Measurements from ENCODE around the gene COX7A2. TPM values are rescaled to one million over a fixed set of nuclear protein-coding genes. Genes with fewer than 3 reads are reported as not detected.

Gene COX7A2
- polyA plus RNA-seq, 3 donors = 276 to 297 (median 291) TPM

DNA sequence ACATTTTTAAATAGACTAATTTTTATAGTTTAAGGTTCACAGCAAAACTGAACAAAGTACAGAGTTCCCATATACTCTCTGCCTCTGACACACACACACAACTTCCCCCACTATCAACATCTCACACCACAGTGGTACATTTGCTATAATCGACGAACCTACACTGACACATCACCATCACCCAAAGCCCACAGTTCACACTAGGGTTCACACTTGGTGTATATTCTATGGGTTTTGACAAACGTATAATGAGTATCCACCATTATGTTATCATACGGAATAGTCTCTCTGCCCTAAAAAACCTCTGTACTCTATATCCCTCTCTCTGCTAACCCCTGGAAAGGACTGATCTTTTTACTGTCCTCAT is 25.4 kb upstream of the COX7A2 start:
- no peak for DNase-seq (ENCODE audit: low read depth in 3 of 3, low spot score in 2 of 3)

- DNase-seq (ENCODE audit: low read depth in 3 of 3, low spot score in 2 of 3) = no peak
These were observed 24.8 kb upstream of the COX7A2 start for GRCh38 chr6:75268121-75268987.

DNA sequence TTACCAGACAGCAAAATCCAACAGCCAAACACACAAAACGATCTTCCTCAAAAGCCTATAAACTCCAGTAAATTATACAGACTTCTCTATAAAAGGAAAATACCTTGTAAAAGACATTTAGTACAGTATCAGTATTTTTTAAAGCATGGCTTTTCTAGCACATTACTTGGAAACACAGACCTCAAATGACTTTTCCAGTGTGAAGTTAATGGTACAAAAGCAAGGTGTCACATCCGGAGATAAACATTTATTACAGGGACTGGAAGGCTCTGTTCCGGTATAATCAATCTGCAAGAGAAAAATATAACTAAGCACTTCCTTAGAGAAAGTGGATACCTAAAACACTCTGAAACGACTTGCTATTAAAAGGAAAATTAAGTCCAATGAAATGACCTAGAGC is 23.9 kb upstream of the COX7A2 start:
- DNase-seq (ENCODE audit: low read depth in 3 of 3, low spot score in 2 of 3) = no peak

GRCh38 chr6:75266716-75267291 is 23.2 kb upstream of the COX7A2 start:
- DNase-seq (ENCODE audit: low read depth in 3 of 3, low spot score in 2 of 3) = no peak

GRCh38 chr6:75263401-75263750 is 19.8 kb upstream of the COX7A2 start:
- no peak for DNase-seq (ENCODE audit: low read depth in 3 of 3, low spot score in 2 of 3)

DNA sequence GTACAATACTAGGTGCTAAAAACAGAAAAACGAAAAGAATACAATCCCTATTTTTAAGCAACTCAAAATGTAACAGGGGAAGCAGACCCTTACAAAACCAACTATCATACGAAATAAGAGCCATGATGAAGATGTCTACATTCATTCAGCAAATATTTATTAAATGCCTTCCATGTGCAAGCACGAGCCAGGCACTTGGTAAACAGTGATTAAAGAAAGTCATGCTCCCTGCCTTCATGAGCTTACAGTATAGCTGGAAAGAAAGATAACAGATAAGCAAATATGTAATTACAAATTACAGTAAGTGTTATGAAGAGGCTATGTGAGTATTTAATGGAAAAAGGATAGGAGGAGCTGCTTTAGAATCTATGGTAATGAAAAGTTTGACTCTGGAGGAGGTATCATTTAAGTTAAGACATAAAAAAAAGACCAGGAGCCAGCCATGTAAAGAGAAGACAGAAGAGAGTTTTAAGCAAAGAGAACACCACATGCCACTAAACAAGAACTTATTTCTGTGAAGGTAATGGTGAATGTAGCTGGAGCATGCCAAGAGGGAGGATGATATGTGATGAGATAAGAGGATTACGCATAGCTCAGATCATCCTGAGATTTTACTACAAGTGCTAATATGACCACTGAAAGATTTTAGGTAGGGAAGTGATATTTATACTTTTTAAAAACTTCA is 19.3 kb upstream of the COX7A2 start:
- no peak for DNase-seq (ENCODE audit: low read depth in 3 of 3, low spot score in 2 of 3)

DNA sequence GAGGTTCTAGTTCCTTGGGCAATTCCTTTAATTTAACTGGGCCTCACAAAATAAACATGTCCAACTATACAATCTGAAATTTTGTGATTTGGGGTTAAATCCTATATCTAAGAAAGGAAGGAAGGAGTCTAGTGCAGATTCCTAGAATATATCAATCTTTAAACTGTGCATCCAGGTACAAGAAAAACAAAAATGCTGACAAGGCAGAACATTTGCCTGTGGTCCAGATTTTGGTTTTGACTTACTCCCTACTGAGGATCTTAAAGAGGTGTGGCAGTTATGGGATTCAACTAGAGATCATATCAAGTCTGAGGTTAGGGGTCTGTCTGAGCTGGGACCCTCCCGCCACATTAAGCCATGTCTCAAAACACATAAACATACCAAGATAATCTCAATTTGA is 17.7 kb upstream of the COX7A2 start:
- DNase-seq (ENCODE audit: low read depth in 3 of 3, low spot score in 2 of 3) = no peak

DNA sequence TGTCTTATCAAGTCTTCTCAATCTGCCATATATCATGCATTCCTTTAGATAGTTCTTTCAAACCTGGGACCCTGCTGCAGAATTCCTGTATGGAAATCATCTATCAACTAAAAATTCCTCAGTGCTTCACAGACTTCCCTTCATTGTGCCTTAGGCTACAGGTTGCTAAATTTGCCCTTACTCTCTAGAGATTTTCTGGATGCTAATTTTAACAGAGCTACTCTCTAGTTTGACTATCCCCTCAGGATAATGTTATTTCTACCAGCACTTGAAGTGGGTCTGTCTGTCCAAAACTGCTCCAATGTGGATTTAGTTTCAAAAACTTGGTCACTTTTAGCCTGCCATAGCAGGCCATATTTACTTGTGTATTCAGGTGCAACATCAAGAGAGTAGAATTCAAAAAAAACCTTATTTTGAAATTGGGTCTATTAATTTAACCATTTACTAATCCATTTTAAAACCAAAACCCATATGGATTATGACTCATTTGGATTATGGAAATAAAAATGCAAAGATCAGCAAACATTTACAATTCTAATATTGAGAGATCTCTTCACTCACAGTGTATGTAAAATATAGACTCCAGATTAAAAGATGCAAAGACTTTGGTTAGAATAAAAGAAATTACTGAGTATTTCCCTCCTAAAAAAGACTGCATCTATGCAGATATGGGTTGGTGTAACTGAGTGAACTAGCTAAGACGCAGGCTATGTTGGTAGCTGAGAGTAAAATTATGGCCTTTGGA is 13.9 kb upstream of the COX7A2 start:
- DNase-seq (ENCODE audit: low read depth in 3 of 3, low spot score in 2 of 3) = no peak

- no peak for DNase-seq (ENCODE audit: low read depth in 3 of 3, low spot score in 2 of 3)
These were observed 7.0 kb upstream of the COX7A2 start for GRCh38 chr6:75250552-75250951.

DNA sequence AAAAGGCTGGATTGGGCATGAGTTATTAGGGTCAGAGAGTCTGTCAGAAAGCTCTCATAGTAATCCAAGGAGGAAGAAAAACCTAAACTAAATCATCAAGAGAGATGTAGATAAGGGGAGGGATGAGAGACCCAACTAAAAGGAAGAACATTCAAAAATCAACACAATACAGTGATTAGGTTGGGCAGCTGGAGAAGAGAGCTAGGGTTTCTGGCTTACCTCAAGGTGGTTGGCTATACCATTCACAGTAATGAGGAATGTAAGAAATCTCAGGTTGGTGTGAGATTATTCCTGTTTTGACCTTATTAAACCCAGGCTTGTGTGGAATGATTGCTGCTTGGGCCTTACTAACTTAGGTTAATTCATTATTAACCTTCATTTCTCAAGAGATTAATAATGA is 6.2 kb upstream of the COX7A2 start:
- no peak for DNase-seq (ENCODE audit: low read depth in 3 of 3, low spot score in 2 of 3)

DNA sequence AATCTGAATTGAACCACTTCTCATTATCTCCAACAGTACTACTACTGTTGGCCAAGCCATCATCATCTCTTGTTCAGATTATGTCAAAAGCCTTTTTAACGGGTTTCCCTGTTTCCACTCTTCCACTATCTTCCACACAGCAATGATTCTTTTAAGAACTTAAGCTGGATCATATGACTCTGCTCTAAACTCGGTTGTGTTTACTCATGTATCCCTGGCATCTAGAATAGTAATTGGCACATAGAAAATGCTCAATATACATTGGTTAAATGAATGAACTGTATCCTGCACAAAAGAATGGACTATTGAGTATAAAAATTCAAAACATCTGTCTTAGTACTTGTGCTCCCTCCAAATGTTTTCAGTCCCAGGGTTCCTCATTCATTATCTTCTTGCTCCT is 2.8 kb upstream of the COX7A2 start:
- no peak for DNase-seq (ENCODE audit: low read depth in 3 of 3, low spot score in 2 of 3)

DNA sequence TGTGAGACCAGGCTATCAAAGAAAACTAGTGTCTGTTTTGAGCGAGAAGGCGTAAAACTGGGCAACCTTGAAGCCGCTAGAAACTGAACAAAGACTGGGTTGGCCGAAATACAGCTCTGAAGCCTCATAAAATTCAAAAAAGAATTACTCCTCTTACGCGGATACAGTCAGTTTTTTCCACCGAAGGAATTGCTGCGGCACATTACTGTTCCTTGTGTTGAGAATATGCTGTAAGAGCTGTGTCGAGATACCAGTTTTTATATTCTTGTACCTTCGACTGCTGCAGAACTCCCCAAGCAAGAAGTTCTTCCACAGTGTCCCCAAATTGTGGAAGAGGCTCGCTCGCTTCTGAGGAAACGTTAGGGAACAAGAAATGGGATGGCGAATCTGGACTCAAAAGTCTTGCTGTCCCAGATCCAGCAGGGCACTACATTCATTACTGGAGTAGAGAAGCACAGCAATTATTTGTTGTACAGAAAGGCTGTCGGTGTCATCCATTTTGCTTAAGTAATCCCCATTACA is 523 bp upstream of the COX7A2 start:
- no peak for DNase-seq (ENCODE audit: low read depth in 3 of 3, low spot score in 2 of 3)

DNA sequence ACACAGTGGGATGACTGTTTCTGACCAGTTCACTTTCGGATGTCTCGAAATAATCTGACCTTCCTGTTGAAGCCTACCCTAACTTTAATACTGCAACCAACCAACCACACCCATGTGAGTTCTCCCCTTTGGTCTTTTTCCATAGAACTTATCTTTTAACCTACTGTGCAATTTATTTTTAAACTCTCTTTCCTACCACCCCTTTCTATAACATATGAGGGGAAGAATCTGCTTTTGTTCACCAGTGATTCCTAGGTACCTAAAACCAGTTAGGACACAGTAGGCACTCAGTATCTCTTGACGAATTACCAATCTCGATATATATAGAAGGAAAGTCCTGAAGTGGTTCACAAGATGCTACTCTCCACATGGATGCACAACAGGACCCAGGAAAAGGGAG is 7.0 kb downstream of the COX7A2 start:
- no peak for DNase-seq (ENCODE audit: low read depth in 3 of 3, low spot score in 2 of 3)

DNA sequence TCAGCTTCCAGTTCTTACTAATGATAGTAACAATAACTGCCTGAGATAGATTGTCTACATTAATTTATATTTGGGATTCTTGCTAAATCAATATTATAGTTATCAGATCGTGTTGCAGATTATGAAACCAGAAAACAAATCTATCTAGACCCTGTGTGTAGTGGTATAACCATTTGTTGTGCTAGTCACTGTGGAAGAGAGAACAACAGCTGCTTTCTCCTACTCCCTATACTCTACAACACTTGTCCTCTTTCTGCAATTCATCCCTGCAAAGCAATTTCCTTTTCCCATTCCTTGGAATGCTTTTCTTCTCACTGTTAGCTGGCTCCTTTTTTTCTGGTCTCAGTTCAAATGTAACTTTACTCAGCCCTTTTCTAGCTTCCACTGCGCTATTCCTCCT is 8.3 kb downstream of the COX7A2 start:
- DNase-seq (ENCODE audit: low read depth in 3 of 3, low spot score in 2 of 3) = no peak

DNA sequence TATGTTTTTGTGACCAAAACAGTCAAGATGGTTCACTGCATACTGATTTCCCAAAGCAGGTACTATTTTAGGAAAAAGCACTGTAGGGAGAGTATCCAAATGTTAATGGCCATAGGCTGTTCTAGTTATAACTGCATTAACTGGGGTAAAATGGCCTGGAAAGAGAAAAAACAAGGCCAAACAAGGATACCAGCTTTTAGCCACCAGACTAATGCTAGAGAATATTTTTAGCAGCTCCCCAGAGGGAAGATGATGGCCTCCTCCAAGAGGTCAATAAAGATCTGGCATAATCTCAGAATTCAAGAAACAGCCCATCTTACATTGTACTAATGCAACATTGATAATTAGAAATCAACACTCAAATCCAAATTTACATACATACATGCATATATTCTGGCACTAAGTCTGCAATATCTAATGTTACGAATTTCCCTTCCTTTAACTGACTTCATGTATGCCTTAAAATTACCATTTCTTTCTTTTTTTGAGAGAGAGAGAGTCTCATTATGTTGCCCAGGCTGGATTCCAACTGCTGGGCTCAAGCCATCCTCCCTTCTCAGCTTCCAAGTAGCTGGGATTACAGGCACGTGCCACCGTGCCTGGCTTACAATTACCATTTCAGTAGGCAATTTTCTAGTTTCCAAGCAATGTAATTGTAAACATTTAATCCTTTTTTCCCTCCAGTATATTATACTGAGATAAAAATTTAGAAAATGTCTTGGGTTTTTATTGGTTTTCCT is 9.3 kb downstream of the COX7A2 start:
- no peak for DNase-seq (ENCODE audit: low read depth in 3 of 3, low spot score in 2 of 3)

GRCh38 chr6:75233092-75233615 is 10.4 kb downstream of the COX7A2 start:
- DNase-seq (ENCODE audit: low read depth in 3 of 3, low spot score in 2 of 3) = no peak

DNA sequence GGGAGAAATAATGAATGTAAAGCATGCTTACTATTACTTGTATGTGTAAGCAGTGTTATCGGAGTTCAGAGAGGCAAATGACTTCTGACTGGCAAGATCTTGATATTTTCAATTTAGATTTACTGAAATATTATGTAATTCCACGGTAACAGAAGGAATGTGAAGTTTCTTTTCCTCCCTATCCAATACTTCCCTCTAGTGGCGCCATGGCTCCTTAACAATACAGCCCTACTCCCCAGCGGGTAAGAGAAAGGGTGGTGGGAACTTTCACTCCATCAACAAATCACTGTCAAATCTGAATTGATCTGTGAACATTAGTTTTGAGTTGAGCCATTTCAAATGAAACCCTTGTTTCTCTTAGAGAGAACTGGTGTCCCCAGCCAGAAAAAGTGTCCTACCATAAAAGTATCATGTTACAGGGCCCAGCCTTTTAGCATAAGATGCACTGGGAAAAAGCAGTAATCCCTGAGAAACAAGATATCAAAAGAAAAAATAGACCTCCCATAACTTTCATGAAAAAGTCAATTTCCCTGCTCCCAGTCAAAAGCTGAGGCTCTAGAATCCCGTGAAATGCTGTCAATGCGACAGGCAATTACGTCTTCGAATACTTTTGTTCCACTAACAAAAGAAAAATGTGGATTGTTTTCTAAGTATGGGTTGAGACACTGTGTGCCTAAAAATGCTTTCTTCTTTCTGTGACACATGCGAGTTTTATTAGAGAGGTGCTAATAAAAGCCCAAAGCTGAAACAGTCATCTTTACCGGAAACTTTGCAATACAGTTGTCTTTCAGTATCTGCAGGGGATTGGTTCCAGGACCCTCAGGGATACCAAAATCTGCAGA is 12.9 kb downstream of the COX7A2 start:
- DNase-seq (ENCODE audit: low read depth in 3 of 3, low spot score in 2 of 3) = no peak

DNA sequence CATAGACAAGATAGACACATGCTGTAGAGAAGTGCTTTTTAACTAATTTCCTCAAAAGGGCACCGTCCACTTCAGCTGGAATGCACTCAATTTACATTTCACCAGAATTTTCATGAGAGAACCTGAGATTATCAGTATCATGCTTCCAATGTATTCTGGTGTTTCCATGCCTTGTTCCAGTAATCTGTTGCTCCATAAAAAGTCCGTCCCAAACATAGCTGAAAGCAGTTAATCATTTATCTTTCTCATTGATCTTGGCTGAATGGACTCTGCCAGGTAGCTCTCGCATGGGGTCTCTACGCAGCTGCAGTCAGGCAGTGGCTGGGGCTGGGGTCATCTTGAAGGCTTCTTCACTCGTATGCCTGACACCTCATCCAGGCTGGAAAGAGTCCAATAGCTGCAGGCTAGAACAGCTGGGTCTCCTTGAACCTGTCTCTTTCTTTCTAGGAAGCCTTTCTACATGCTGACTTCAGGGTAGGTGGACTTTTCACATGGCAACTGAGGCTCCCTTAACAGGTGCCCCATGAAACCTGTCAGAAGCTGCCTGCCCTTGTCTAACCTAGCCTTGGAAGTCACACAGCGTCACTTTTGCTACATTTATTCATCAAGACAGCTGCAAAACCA is 19.2 kb downstream of the COX7A2 start:
- DNase-seq (ENCODE audit: low read depth in 3 of 3, low spot score in 2 of 3) = no peak

- DNase-seq (ENCODE audit: low read depth in 3 of 3, low spot score in 2 of 3) = no peak
These were observed 20.2 kb downstream of the COX7A2 start for GRCh38 chr6:75223428-75223827.
